Breast epithelium (tissue), 4 donors: Measurements from ENCODE around the gene COL6A5. TPM values are rescaled to one million over a fixed set of nuclear protein-coding genes. Genes with fewer than 3 reads are reported as not detected.

Experiments
- DNase-seq, 2 donors: peaks; one replicate each; pipeline ENCODE4 v3.0.0-alpha.2; 2019; ENCODE audit warnings: low spot score in 2 of 2
- H3K27ac ChIP-seq, 2 donors: fragments of 200-600 bp; sonication (generic) in 1 of 2; one replicate each; pipeline ENCODE4 v1.5.1; 2016 to 2019; ENCODE audit warnings: mild to moderate bottlenecking in 1 of 2
- H3K27me3 ChIP-seq, 2 donors: fragments of 200-600 bp; sonication (generic) in 1 of 2; one replicate each; pipeline versions ENCODE4 v1.5.1 to v1.6.0; 2017 to 2019; ENCODE audit warnings: control low read depth in 1 of 2, mild to moderate bottlenecking in 1 of 2
- H3K36me3 ChIP-seq: fragments of 200-600 bp; one replicate; pipeline ENCODE4 v1.5.1; 2019
- H3K4me1 ChIP-seq, 2 donors: fragments of 200-600 bp; sonication (generic); one replicate each; pipeline ENCODE4 v1.5.1; 2016 to 2019; ENCODE audit warnings: control low read depth in 1 of 2
- H3K4me3 ChIP-seq, 3 donors: fragments of 200-600 bp; sonication (generic); 1 replicate in 2 of 3; 2 replicates in 1 of 3; pipeline ENCODE4 v1.5.1; 2016 to 2019; ENCODE audit warnings: mild to moderate bottlenecking in 3 of 3, moderate library complexity in 2 of 3
- H3K9me3 ChIP-seq, 2 donors: fragments of 200-600 bp; sonication (generic) in 1 of 2; one replicate each; pipeline ENCODE4 v1.5.1; 2016 to 2019; ENCODE audit warnings: control low read depth in 1 of 2
- POLR2A ChIP-seq: fragments of 450-650 bp; IDR thresholded peaks from one replicate; pipeline ENCODE4 v1.6.1; 2016; ENCODE audit warnings: antibody characterized with exemption, mild to moderate bottlenecking, moderate library complexity
- POLR2AphosphoS5 ChIP-seq, 3 donors: sonication (generic); formaldehyde crosslinking; IDR thresholded peaks; one replicate each; pipeline ENCODE4 v1.6.1; 2017; ENCODE audit warnings: antibody characterized with exemption in 3 of 3
- intact Hi-C: fragments of 100-400 bp; cut with DNase I; formaldehyde crosslinking; loops from one replicate; pipeline ENCODE4 v1.15.1; 2023; ENCODE audit warnings: low total_unique reads
- total RNA-seq, 3 donors: library from RNA; depleted of rRNA; stranded (reverse); fragments of >200 nt; gene quantifications; one replicate each; pipeline ENCODE4 v1.1.0, GENCODE V29; 2016
- TF ChIP-seq, protein P1 (sequence below), 3 donors: fragments of 450-650 bp; IDR thresholded peaks; one replicate each; pipeline ENCODE4 v1.5.1; 2016 to 2017; ENCODE audit warnings: antibody characterized with exemption in 3 of 3, mild to moderate bottlenecking in 3 of 3, moderate library complexity in 3 of 3

COL6A5 gene
- total RNA-seq, 3 donors from 2014 or later: not detected

DNA sequence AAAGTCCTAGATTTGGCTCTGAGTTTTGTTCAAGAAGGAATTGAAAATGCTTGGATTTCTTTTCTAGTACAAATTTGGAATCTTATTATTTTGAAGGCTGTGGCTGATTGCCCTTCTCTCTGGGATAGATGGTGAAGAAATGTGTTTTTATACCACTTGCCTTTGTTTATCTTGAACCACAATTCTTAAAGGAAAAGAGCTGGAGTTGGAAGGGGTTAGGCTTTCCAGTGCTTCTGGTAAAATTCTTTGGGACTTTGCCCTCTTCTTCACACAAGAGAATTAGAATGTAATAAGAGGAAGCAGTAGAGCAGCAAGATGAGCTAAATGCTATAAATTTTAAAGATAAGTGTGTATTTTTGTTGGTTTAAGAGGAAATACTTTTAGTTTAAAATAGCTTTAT is 65.8 kb downstream of the COL6A5 start:
- Histone ChIP-seq H3K9me3 (peaks cover 5 to 15% of the 10 kb centered on the region in 2 donors), H3K36me3 (no peaks in the 10 kb centered on the region), H3K27ac (no peak overlapping the region), H3K27me3 (no peaks in the 10 kb centered on the region), H3K4me3 (no peak overlapping the region), H3K4me1 (no peaks in the 10 kb centered on the region)
- intact Hi-C loops: no loop called here
- TF ChIP-seq POLR2AphosphoS5 (IDR thresholded peaks at IDR 0.05) (no peak), POLR2A (no peak)
- TF ChIP-seq, protein P1, sequence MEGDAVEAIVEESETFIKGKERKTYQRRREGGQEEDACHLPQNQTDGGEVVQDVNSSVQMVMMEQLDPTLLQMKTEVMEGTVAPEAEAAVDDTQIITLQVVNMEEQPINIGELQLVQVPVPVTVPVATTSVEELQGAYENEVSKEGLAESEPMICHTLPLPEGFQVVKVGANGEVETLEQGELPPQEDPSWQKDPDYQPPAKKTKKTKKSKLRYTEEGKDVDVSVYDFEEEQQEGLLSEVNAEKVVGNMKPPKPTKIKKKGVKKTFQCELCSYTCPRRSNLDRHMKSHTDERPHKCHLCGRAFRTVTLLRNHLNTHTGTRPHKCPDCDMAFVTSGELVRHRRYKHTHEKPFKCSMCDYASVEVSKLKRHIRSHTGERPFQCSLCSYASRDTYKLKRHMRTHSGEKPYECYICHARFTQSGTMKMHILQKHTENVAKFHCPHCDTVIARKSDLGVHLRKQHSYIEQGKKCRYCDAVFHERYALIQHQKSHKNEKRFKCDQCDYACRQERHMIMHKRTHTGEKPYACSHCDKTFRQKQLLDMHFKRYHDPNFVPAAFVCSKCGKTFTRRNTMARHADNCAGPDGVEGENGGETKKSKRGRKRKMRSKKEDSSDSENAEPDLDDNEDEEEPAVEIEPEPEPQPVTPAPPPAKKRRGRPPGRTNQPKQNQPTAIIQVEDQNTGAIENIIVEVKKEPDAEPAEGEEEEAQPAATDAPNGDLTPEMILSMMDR (IDR thresholded peaks at IDR 0.05): no peak
- DNase-seq: no peak

DNA sequence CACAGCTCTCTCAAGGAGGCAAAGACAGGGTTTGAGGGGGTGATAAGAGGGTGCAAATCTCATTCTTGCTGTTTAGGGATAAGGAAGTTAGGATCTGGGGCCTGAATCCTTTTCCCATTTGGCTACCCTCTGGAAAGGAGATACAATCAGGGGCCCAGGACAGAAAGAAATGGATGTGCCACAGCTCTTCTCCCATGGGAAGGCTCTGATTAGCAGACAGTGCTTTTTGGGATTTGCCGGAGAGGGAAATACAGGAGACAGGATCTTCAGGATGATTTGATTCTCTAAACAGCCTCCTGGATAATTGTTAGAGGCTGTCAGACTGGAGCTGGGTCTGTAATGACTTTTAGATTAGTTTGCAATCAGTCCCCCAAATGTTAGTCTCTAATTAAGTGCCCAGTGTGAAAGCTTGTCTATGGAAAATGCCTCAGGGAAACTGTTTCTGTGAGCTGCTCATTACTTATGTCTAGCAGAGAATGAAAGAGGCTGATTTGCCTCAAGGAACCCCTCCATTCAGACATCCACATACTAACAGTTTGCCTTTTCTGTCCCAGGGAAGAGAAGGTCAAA is 67.6 kb downstream of the COL6A5 start:
- Histone ChIP-seq H3K36me3 (no peaks in the 10 kb centered on the region), H3K9me3 (peaks cover 0 to 8% of the 10 kb centered on the region in 2 donors), H3K27me3 (no peaks in the 10 kb centered on the region), H3K4me1 (no peaks in the 10 kb centered on the region), H3K27ac (no peak overlapping the region), H3K4me3 (no peak overlapping the region)
- DNase-seq: no peak
- TF ChIP-seq, protein P1 (IDR thresholded peaks at IDR 0.05): no peak
- TF ChIP-seq POLR2AphosphoS5 (IDR thresholded peaks at IDR 0.05) (no peak), POLR2A (no peak)
- intact Hi-C loops: no loop called here

DNA sequence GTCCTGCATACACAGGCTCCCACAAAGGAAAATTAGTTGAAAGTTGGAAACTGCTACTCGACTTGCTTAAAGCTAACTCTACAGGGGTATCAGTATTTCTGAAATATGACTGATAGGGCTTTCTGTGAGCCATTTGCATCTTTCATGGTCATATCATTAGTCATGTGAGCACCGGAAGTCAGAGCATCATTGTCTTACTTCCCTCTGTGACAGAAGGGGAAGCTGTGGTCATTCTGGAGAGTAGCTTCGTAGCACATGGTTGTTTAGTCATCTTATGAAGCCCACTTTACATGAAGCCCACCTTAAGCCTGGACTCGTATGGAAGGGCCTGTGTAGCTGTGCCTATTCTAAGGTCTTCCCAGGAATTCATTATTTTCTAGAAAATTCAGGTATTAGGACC is 69.0 kb downstream of the COL6A5 start:
- no peak overlapping the region for H3K27ac ChIP-seq
- no peaks in the 10 kb centered on the region for H3K4me1 ChIP-seq
- no peak overlapping the region for H3K4me3 ChIP-seq
- no peaks in the 10 kb centered on the region for H3K27me3 ChIP-seq
- H3K36me3 ChIP-seq: no peaks in the 10 kb centered on the region
- no peak for DNase-seq
- H3K9me3 ChIP-seq: no peaks in the 10 kb centered on the region
- no peak for TF ChIP-seq POLR2A
- TF ChIP-seq, protein P1 (IDR thresholded peaks at IDR 0.05): no peak
- TF ChIP-seq POLR2AphosphoS5 (IDR thresholded peaks at IDR 0.05): no peak
- intact Hi-C loops: no loop called here

DNA sequence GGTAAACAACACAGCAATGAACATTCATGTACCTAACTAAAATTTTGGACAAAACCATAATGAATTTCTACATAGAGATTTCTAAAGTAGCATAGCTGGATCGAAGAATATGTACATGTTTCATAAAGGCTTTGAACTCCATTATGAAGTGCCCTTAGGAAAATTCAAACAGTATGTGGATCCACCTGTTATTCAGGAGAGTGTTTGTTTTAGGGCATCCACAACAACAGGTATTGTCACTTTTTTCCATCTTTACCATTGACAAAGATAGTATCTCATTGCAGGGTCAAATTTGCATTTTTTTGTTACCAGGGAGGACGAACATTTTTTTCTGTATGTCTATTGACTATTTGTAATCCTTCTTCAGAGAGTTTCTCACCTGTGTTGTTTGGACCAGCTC is 75.0 kb downstream of the COL6A5 start:
- Histone ChIP-seq H3K27ac (no peak overlapping the region), H3K4me1 (no peaks in the 10 kb centered on the region), H3K27me3 (no peaks in the 10 kb centered on the region), H3K36me3 (no peaks in the 10 kb centered on the region), H3K9me3 (no peaks in the 10 kb centered on the region), H3K4me3 (no peak overlapping the region)
- no peak for DNase-seq
- intact Hi-C loops: no loop called here
- TF ChIP-seq, protein P1 (IDR thresholded peaks at IDR 0.05): no peak
- TF ChIP-seq POLR2AphosphoS5 (IDR thresholded peaks at IDR 0.05): no peak
- no peak for TF ChIP-seq POLR2A

DNA sequence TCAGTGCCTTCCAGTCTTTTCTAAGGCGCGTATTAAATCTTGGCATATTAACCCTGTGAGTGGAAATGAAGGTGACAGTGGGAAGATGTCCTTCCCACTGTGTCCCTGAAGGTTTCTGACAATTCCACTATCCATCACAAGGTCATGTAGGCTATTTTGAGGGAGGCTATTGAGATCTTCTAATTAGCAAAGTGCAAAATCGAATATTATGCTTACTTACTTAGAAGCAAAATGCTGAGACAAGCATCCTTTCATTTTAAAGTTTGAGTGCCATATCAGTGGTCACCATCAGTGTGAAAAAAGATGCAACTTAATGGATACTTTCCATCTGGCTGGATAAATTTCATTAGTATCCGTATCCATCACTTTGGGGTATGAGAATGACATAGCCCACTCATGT is 77.6 kb downstream of the COL6A5 start:
- Histone ChIP-seq H3K4me3 (no peak overlapping the region), H3K9me3 (no peaks in the 10 kb centered on the region), H3K4me1 (no peaks in the 10 kb centered on the region), H3K27ac (no peak overlapping the region), H3K27me3 (no peaks in the 10 kb centered on the region), H3K36me3 (no peaks in the 10 kb centered on the region)
- TF ChIP-seq POLR2A (no peak), POLR2AphosphoS5 (IDR thresholded peaks at IDR 0.05) (no peak)
- TF ChIP-seq, protein P1 (IDR thresholded peaks at IDR 0.05): no peak
- intact Hi-C loops: no loop called here
- DNase-seq: no peak
